CD8-positive, alpha-beta memory T cell (primary cell): Measurements from ENCODE around the gene PQBP1. TPM values are rescaled to one million over a fixed set of nuclear protein-coding genes. Genes with fewer than 3 reads are reported as not detected.
A peak's percentile ranks its signal among the peaks of the same experiment; 100 is the strongest.

ENCODE experiments used
- CTCF ChIA-PET: fragments of 350-600 bp; sonication (Branson Sonifier 250); formaldehyde crosslinking; loops from one replicate; lab custom pipeline; 2021; ENCODE audit warnings: antibody characterized with exemption; lab: Charles Lee
- POLR2A ChIA-PET: fragments of 350-600 bp; sonication (Branson Sonifier 250); formaldehyde crosslinking; loops from one replicate; lab custom pipeline; 2021; ENCODE audit warnings: antibody characterized with exemption; lab: Charles Lee
- DNase-seq, 5 donors: peaks; one replicate each; pipeline versions ENCODE4 v3.0.0 to v3.0.0-alpha.2; 2020 to 2022; ENCODE audit warnings: mixed read lengths in 1 of 5
- H3K27ac ChIP-seq: one replicate; pipeline ENCODE4 v1.7.0; 2013; ENCODE audit warnings: low read depth, mild to moderate bottlenecking, low read length, moderate library complexity
- H3K27me3 ChIP-seq: 2 replicates; pipeline ENCODE4 v1.7.0; 2013; ENCODE audit warnings: low read length, mild to moderate bottlenecking; ENCODE audit not compliant: insufficient read depth, poor library complexity, severe bottlenecking
- H3K36me3 ChIP-seq: 2 replicates; pipeline ENCODE4 v1.7.0; 2013; ENCODE audit warnings: mild to moderate bottlenecking, low read length, moderate library complexity; ENCODE audit not compliant: insufficient read depth
- H3K4me1 ChIP-seq: 2 replicates; pipeline ENCODE4 v1.7.0; 2013; ENCODE audit warnings: mild to moderate bottlenecking, low read length, moderate library complexity; ENCODE audit not compliant: insufficient read depth
- H3K4me3 ChIP-seq: 2 replicates; pipeline ENCODE4 v1.7.0; 2013; ENCODE audit warnings: mild to moderate bottlenecking, low read length
- H3K9me3 ChIP-seq: 2 replicates; pipeline ENCODE4 v1.7.0; 2013; ENCODE audit warnings: mild to moderate bottlenecking, low read length
- H3K27ac Mint-ChIP-seq, 8 donors: one replicate each; pipeline ENCODE4 v1.8.0; 2020 to 2021; ENCODE audit warnings: mixed read lengths in 8 of 8, mild to moderate bottlenecking in 6 of 8, inconsistent platforms in 3 of 8, moderate library complexity in 3 of 8
- H3K27me3 Mint-ChIP-seq, 2 donors: one replicate each; pipeline ENCODE4 v1.8.0; 2020 to 2021; ENCODE audit warnings: mixed read lengths in 2 of 2, mild to moderate bottlenecking in 1 of 2, moderate library complexity in 1 of 2
- H3K36me3 Mint-ChIP-seq, 3 donors: one replicate each; pipeline ENCODE4 v1.8.0; 2020 to 2021; ENCODE audit warnings: mixed read lengths in 3 of 3, inconsistent platforms in 1 of 3, mild to moderate bottlenecking in 1 of 3
- H3K4me1 Mint-ChIP-seq, 3 donors: one replicate each; pipeline ENCODE4 v1.8.0; 2020 to 2021; ENCODE audit warnings: mixed read lengths in 3 of 3, inconsistent platforms in 1 of 3, mild to moderate bottlenecking in 1 of 3
- H3K4me3 Mint-ChIP-seq, 7 donors: one replicate each; pipeline ENCODE4 v1.8.0; 2020 to 2021; ENCODE audit warnings: mixed read lengths in 7 of 7, mild to moderate bottlenecking in 6 of 7, moderate library complexity in 4 of 7, inconsistent platforms in 2 of 7
- H3K9me3 Mint-ChIP-seq, 5 donors: one replicate each; pipeline ENCODE4 v1.8.0; 2020 to 2022; ENCODE audit warnings: mixed read lengths in 5 of 5, mild to moderate bottlenecking in 3 of 5, moderate library complexity in 2 of 5, inconsistent platforms in 1 of 5
- polyA plus RNA-seq: library from polyadenylated mRNA; unstranded; fragments of 300-500 nt; fragmentation: Illumina TruSeq; gene quantifications from one replicate; pipeline ENCODE4 v1.2.3, GENCODE V29; 2021
- total RNA-seq, 2 experiments: library from RNA; stranded (reverse); gene quantifications; one replicate each; pipeline ENCODE4 v1.2.3, GENCODE V29; 2021

Gene PQBP1
- total and polyA plus RNA-seq, 3 experiments from 2014 or later = 83.5 to 106 (median 101) TPM

- H3K27me3 Mint-ChIP-seq = peaks cover 0 to 4% of the 10 kb centered on the region in 2 donors
Observed at GRCh38 chrX:48938721-48939425, 41.1 kb downstream of the PQBP1 start.

GRCh38 chrX:48939524-48940228 is 41.9 kb downstream of the PQBP1 start:
- POLR2A ChIA-PET = interaction anchor here (0.8 to 2.8 kb wide), 3 partner anchors 19 to 42 kb away, joined by 3 to 17 read pairs (median 3); partner anchors contain the start of genes PQBP1 and TIMM17B
- Histone ChIP-seq H3K4me3 (peak overlapping the region; percentile 56), H3K27ac (peak overlapping the region; percentile 73), H3K27me3 (no peaks in the 10 kb centered on the region), H3K9me3 (no peaks in the 10 kb centered on the region), H3K36me3 (no peaks in the 10 kb centered on the region), H3K4me1 (peaks cover 92% of the 10 kb centered on the region)
- peaks cover 88 to 98% (median 95%) of the 10 kb centered on the region in 3 donors for H3K4me1 Mint-ChIP-seq
- DNase-seq = peak in 2 of 5 donors; percentile 33 to 64
- CTCF ChIA-PET = interaction anchor here (1.0 to 2.1 kb wide), 4 partner anchors 9 to 291 kb away, joined by 3 to 7 read pairs (median 4); no protein-coding TSS in a partner anchor
- H3K4me3 Mint-ChIP-seq = peak overlapping the region; percentile 23 to 89 (median 77)
- no peaks in the 10 kb centered on the region for H3K9me3 Mint-ChIP-seq
- peaks cover 0 to 2% of the 10 kb centered on the region in 2 donors for H3K27me3 Mint-ChIP-seq
- peak overlapping the region; percentile 93 to 97 (median 94) for H3K27ac Mint-ChIP-seq
- peaks cover 2 to 48% (median 10%) of the 10 kb centered on the region in 3 donors for H3K36me3 Mint-ChIP-seq

More at GRCh38 chrX:48938721-48939425, 41.1 kb downstream of the PQBP1 start:
- Histone ChIP-seq H3K4me1 (peaks cover 93% of the 10 kb centered on the region), H3K27me3 (no peaks in the 10 kb centered on the region), H3K36me3 (peaks cover 5% of the 10 kb centered on the region), H3K27ac (peak overlapping the region; percentile 73), H3K9me3 (no peaks in the 10 kb centered on the region), H3K4me3 (peak overlapping the region; percentile 58)
- Mint-ChIP-seq H3K27ac (peak overlapping the region; percentile 93 to 97 (median 94)), H3K9me3 (no peaks in the 10 kb centered on the region), H3K4me1 (peaks cover 91 to 99% (median 95%) of the 10 kb centered on the region in 3 donors), H3K4me3 (peak overlapping the region; percentile 74 to 93 (median 80)), H3K36me3 (peaks cover 6 to 52% (median 17%) of the 10 kb centered on the region in 3 donors)
- DNase-seq = peak; percentile 34 to 85 (median 71)
- ChIA-PET CTCF (interaction anchor here (1.3 to 2.7 kb wide), 3 partner anchors 8 to 19 kb away, joined by 4 to 18 read pairs (median 9); partner anchors contain the start of gene OTUD5), POLR2A (interaction anchor here (1.4 to 2.8 kb wide), 2 partner anchors 20 to 23 kb away, joined by 3 to 17 read pairs; no protein-coding TSS in a partner anchor)

- peaks cover 0 to 2% of the 10 kb centered on the region in 2 donors for H3K27me3 Mint-ChIP-seq
- H3K4me3 ChIP-seq = peak overlapping the region; percentile 56
- peaks cover 83 to 90% (median 90%) of the 10 kb centered on the region in 3 donors for H3K4me1 Mint-ChIP-seq
- peak overlapping the region; percentile 73 for H3K27ac ChIP-seq
- H3K4me1 ChIP-seq = peaks cover 85% of the 10 kb centered on the region
- H3K4me3 Mint-ChIP-seq = peak overlapping the region in 6 of 7 donors; percentile 23 to 89 (median 78)
- ChIA-PET POLR2A (interaction anchor here (0.7 to 2.8 kb wide), 4 partner anchors 18 to 464 kb away, joined by 3 to 17 read pairs (median 5); partner anchors contain the start of genes PQBP1 and TIMM17B), CTCF (interaction anchor here (0.9 to 2.1 kb wide), 5 partner anchors 9 to 309 kb away, joined by 3 to 7 read pairs (median 3); no protein-coding TSS in a partner anchor)
- peak overlapping the region; percentile 93 to 97 (median 94) for H3K27ac Mint-ChIP-seq
- H3K36me3 ChIP-seq = no peaks in the 10 kb centered on the region
- no peaks in the 10 kb centered on the region for H3K9me3 ChIP-seq
- H3K9me3 Mint-ChIP-seq = no peaks in the 10 kb centered on the region
- peaks cover 0 to 40% (median 7%) of the 10 kb centered on the region in 3 donors for H3K36me3 Mint-ChIP-seq
- no peaks in the 10 kb centered on the region for H3K27me3 ChIP-seq
- no peak for DNase-seq
Observed at GRCh38 chrX:48940404-48940955, 42.8 kb downstream of the PQBP1 start.

GRCh38 chrX:48942895-48943294 is 45.2 kb downstream of the PQBP1 start:
- H3K27me3 Mint-ChIP-seq = peaks cover 0 to 7% of the 10 kb centered on the region in 2 donors
- H3K27me3 ChIP-seq = no peaks in the 10 kb centered on the region
- ChIA-PET POLR2A (interaction anchor here (1.5 kb wide), 1 partner anchor 12 kb away, joined by 5 read pairs; no protein-coding TSS in a partner anchor), CTCF (interaction anchor here (1.1 kb wide), 1 partner anchor 13 kb away, joined by 3 read pairs; no protein-coding TSS in a partner anchor)
- H3K36me3 Mint-ChIP-seq = peaks cover 0 to 35% (median 5%) of the 10 kb centered on the region in 3 donors
- H3K9me3 ChIP-seq = no peaks in the 10 kb centered on the region
- DNase-seq = no peak
- H3K27ac Mint-ChIP-seq = peak overlapping the region in 7 of 8 donors; percentile 87 to 98 (median 91)
- peaks cover 69% of the 10 kb centered on the region for H3K4me1 ChIP-seq
- H3K36me3 ChIP-seq = no peaks in the 10 kb centered on the region
- H3K4me3 ChIP-seq = no peak overlapping the region
- H3K27ac ChIP-seq = peak overlapping the region; percentile 54
- no peaks in the 10 kb centered on the region for H3K9me3 Mint-ChIP-seq
- H3K4me3 Mint-ChIP-seq = peak overlapping the region in 1 of 7 donors; percentile 32
- peaks cover 71 to 84% (median 84%) of the 10 kb centered on the region in 3 donors for H3K4me1 Mint-ChIP-seq

- no peak overlapping the region for H3K4me3 ChIP-seq
- ChIA-PET POLR2A (interaction anchor here (0.7 to 0.9 kb wide), 2 partner anchors 28 to 29 kb away, joined by 5 to 9 read pairs; no protein-coding TSS in a partner anchor), CTCF (interaction anchor here (0.6 to 4.5 kb wide), 8 partner anchors 8 to 297 kb away, joined by 3 to 21 read pairs (median 7); partner anchors contain the start of genes OTUD5, PQBP1 and SLC35A2)
- Mint-ChIP-seq H3K27ac (peak overlapping the region in 7 of 8 donors; percentile 22 to 92 (median 62)), H3K4me3 (peak overlapping the region in 2 of 7 donors; percentile 4 to 51), H3K4me1 (peaks cover 47 to 65% (median 62%) of the 10 kb centered on the region in 3 donors), H3K9me3 (no peaks in the 10 kb centered on the region), H3K27me3 (peaks cover 0 to 6% of the 10 kb centered on the region in 2 donors), H3K36me3 (peaks cover 0 to 31% (median 7%) of the 10 kb centered on the region in 3 donors)
- H3K4me1 ChIP-seq = peaks cover 41% of the 10 kb centered on the region
- H3K9me3 ChIP-seq = no peaks in the 10 kb centered on the region
- H3K36me3 ChIP-seq = no peaks in the 10 kb centered on the region
- H3K27me3 ChIP-seq = no peaks in the 10 kb centered on the region
- H3K27ac ChIP-seq = no peak overlapping the region
- DNase-seq = peak; percentile 24 to 68 (median 53)
Observed at GRCh38 chrX:48945517-48946348, 48.0 kb downstream of the PQBP1 start.

- H3K27me3 Mint-ChIP-seq = peaks cover 0 to 8% of the 10 kb centered on the region in 2 donors
- H3K36me3 Mint-ChIP-seq = peaks cover 0 to 20% (median 5%) of the 10 kb centered on the region in 3 donors
- Histone ChIP-seq H3K27ac (no peak overlapping the region), H3K4me3 (no peak overlapping the region), H3K36me3 (no peaks in the 10 kb centered on the region), H3K27me3 (no peaks in the 10 kb centered on the region), H3K9me3 (no peaks in the 10 kb centered on the region), H3K4me1 (peaks cover 23% of the 10 kb centered on the region)
- POLR2A ChIA-PET = no interaction called here
- peaks cover 39 to 65% (median 53%) of the 10 kb centered on the region in 3 donors for H3K4me1 Mint-ChIP-seq
- no peak overlapping the region for H3K4me3 Mint-ChIP-seq
- CTCF ChIA-PET = interaction anchor here (1.2 to 1.6 kb wide), 3 partner anchors 8 to 301 kb away, joined by 3 to 7 read pairs (median 4); no protein-coding TSS in a partner anchor
- H3K9me3 Mint-ChIP-seq = no peaks in the 10 kb centered on the region
- DNase-seq = no peak
- H3K27ac Mint-ChIP-seq = peak overlapping the region in 1 of 8 donors; percentile 43
Observed at GRCh38 chrX:48948589-48948988, 50.9 kb downstream of the PQBP1 start.
